GM18951 (cell line): ENCODE measurements around the gene SPA17.

Experiments used
- POLR2A ChIP-seq: IDR thresholded peaks from 4 replicates; pipeline ENCODE4 v1.6.1; 2011; ENCODE audit warnings: mild to moderate bottlenecking; ENCODE audit not compliant: insufficient read length, insufficient read depth; ENCODE audit errors: extremely low read depth
- in situ Hi-C: fragments of 300-500 bp; cut with MboI; formaldehyde crosslinking; loops from one replicate; pipeline ENCODE4 v1.12.0; 2022; ENCODE audit warnings: low sequenced_read_pairs, mixed read lengths, inconsistent platforms; ENCODE audit not compliant: unreplicated experiment

SPA17 gene

GRCh38 chr11:124644426-124645280, 29.1 kb upstream of the SPA17 start:
- TF ChIP-seq POLR2A: no peak
- in situ Hi-C loops: no loop called here

DNA sequence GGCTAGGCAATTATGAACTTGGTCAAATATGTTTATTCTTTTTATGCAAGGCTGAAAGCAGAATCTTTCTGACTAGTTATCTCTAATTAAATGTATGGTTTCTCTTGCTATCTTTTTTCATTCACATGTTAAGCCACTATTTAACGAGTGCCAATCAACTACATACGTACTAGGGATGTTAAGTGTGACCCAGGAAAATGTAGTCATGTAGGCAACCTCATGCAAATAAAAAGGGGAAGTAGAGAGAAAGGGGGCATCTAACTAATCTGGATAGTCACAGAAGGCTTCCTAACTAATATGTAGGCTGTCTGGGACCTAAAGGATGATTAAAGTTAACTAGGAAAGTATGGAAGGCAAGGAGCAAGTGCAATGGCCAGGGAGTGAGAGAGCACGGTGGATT, 27.6 kb upstream of the SPA17 start:
- no peak for TF ChIP-seq POLR2A
- in situ Hi-C loops: no loop called here

DNA sequence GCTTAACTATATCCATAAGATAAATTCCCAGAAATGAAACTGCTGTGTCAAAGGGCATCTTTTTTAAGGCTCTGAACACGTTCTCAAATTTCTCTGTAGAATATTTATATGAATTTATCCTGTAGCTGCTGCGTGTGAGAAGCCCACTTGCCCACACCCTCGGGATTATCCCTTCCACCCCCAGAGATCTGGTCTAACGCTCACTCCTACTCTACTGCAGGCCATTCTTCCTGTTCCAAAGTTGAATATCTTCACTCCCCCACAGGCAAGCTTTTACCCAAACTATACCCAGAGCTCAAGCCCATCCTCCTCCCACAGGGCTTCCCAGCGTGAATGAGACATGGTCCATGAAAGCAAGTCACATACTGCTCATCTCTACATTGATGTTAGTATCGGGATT, 25.1 kb upstream of the SPA17 start:
- in situ Hi-C loops: no loop called here
- no peak for TF ChIP-seq POLR2A

DNA sequence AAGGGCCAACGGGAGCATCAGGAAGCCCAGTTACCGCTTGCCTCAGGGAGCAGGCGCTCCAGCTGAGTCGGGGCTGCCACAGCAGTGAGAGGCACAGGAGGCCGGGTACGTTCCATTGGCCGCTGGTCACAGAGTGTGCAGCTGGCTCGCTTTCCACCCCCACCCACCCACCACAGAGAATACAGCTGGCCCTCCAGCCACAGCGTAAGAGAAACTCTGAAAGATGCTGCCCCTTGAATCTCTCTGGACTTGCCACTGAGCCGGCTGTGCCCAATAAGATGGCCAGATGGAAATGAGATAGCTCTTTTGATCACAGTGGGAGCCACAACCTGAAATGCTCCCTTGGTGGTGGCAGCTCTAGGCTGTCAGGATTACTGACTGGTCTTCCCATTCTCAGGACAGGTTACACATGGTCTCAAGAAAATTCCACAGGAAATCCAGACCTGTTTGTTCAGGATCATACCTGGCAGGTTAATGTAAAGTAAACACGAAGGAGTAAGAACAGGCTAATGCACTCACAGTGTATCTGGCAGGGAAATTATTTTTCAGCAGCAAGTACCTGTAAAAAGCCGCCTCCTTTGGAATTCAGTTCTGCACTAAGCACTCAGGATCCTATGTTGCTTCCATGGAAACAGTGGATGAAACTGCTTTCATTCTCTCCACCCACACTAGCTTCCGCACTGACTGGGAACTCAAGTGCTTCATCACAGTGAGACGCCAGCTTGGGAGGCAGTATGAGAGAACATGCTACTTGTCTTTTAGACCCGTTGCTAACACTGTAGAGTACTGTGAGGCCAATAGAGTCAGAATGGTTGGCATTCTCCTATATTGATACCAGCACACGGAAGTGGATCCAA, 16.7 kb upstream of the SPA17 start:
- in situ Hi-C loops: no loop called here
- no peak for TF ChIP-seq POLR2A

DNA sequence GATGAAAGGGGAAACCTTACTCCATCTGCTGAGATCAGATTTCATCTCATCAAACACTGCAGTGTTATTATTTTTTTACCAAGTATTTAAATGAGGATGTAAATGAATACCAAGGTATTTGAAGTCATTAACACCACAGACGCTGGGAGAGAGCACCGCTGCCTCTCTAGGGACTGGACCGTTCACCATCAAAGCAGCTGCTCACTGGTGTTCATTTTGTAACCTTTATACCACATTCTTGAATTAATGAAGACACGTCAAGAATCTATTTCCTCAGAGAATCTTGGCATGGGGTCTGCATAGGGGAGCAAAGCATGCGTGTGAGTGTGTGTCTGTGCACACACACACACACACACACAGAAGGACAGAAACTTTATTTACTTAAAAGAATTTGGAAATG, 15.8 kb upstream of the SPA17 start:
- in situ Hi-C loops: no loop called here
- no peak for TF ChIP-seq POLR2A

DNA sequence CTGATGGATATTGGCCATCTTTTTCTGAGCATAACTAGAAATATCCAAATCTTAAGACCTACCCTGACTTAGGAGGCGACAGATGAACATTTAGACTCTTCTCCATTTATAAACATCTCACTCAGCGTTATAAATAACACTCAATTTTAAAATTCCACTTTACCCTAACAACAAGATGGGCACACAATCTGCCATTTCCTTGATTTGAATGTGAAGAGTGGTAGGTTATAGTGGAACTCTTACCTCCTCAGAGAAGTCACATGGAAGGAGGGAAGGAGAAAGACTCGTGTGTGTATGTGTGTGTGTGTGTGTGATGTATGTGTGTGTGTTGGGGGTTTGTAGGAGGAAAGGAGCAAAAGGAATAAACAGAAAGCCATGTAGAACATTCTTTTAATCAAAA, 15.2 kb upstream of the SPA17 start:
- in situ Hi-C loops: no loop called here
- TF ChIP-seq POLR2A: no peak

- in situ Hi-C loops: no loop called here
- no peak for TF ChIP-seq POLR2A
Observed at GRCh38 chr11:124658986-124659385, 14.7 kb upstream of the SPA17 start.

DNA sequence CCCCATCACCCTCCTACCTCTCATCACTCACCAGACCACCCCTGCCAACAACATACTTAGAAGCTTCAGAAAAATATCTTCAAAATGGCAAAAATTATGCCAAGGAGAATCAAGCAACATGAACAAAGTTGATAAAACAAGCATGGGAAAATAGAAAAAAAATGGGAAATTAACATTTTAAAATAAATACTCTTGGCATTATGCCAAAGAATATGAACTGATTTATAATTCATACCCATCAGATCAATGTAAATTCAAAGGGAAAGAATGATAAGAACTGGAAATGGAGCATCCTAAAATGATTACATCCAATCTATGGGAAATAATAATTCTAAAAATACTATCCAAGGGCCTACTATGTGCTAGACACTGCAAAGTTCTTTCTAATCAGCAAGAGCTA, 12.2 kb upstream of the SPA17 start:
- in situ Hi-C loops: loop anchor here (10.0 kb wide), 1 partner anchor 173 kb away; no protein-coding TSS in a partner anchor
- TF ChIP-seq POLR2A: no peak

DNA sequence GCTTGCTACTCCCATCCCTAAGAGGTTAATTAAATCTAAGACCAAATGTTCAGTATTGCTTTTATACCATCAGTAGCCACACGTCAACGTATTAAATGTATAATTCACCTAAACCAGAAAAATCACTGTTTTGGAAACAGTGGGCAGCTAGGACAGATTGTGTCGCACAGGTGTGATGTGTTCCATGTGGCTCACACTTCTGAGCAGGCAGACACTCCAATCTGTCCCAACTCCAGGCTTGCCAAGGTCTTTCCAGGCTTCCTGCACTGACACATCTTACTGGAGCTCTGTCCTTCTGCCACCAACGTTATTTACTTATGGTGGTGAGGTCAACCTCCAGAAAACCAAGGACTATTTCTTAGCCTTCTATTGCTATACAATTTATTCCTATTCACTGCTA, 11.6 kb upstream of the SPA17 start:
- TF ChIP-seq POLR2A: no peak

DNA sequence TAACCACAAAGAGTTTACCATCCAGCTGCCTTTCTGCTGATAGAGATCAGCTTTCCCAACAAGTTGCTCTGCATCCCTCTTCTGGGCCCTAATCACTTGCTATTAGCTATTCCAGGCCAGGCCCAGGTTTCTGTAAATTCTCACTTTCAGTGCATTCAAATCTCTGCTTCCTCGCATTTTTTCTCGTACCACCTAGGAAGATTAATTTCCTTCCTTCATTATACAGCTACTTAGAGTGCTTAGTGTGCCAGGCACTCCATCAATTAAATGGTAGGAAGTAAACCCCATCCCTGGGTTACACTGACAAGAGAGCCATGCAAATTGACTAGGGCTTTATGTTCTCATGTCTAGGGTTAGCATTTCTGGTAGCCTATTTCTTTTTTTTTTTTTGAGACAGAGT, 9.8 kb upstream of the SPA17 start:
- in situ Hi-C loops: loop anchor here (10.0 kb wide), 1 partner anchor 171 kb away; no protein-coding TSS in a partner anchor
- no peak for TF ChIP-seq POLR2A

More for the DNA sequence above, 11.6 kb upstream of the SPA17 start:
- in situ Hi-C loops: loop anchor here (10.0 kb wide), 1 partner anchor 173 kb away; no protein-coding TSS in a partner anchor

DNA sequence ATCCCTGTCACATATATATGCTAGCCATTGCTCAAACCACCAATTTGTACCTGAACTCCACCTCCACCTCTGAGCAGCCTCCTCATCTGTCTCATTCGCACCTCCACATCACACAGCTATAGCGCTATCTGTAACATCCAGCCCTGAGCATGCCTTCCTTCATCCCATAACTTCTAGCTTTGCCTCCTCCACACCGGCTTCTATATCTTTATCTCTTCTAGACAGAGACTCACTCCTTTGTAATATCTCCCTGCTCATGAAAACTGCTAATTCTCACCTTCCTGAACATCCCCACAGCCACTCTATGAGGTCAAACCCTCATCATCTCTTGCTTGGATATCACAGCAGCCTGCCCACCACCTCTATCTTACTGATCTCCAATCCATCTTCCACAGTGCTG, 6.1 kb upstream of the SPA17 start:
- no peak for TF ChIP-seq POLR2A
- in situ Hi-C loops: loop anchor here (10.0 kb wide), 1 partner anchor 167 kb away; no protein-coding TSS in a partner anchor

DNA sequence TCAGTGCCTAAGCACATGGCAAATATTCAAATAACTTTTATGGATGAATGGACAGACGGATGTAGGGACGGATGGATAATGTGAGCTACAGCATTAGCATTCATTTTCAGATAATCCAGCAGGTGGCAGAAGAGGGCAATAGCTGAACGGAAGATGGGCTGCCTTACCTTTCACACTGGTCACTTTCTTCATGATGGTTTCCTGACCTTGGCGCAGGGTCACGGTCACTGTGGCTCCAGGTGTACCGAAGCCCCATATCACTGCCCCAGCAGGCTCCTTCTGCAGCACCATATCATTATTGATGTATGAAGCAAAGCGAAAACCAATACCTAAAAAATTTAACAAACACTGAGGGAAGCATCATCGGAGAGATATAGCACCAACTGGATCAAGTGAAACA, 4.5 kb upstream of the SPA17 start:
- TF ChIP-seq POLR2A: no peak

DNA sequence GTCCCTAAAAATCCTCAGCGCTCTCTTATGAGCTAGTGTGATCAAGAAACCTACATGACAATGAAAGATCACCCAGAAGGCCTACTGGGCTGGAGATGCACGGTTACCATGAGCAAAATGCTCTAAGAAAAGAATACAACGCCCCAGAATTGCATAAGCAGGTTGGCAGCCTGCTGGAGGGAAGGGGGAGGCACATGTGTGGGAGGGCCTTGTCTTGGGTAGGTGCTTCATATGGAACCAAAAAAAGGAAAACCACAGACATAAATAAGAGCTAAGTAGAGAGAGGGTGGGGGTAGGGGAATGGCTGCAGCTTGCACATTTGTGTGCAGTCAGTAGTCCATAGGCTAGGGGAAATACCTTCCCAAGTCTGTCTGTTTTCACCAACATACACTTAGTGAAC, 3.0 kb upstream of the SPA17 start:
- no peak for TF ChIP-seq POLR2A
- in situ Hi-C loops: loop anchor here (10.0 kb wide), 1 partner anchor 94 kb away; the partner anchor contains the start of gene ESAM

More for the DNA sequence above, 4.5 kb upstream of the SPA17 start:
- in situ Hi-C loops: loop anchor here (10.0 kb wide), 1 partner anchor 166 kb away; no protein-coding TSS in a partner anchor
